ENCODE measurements around the gene UNK.

Gene UNK

DNA sequence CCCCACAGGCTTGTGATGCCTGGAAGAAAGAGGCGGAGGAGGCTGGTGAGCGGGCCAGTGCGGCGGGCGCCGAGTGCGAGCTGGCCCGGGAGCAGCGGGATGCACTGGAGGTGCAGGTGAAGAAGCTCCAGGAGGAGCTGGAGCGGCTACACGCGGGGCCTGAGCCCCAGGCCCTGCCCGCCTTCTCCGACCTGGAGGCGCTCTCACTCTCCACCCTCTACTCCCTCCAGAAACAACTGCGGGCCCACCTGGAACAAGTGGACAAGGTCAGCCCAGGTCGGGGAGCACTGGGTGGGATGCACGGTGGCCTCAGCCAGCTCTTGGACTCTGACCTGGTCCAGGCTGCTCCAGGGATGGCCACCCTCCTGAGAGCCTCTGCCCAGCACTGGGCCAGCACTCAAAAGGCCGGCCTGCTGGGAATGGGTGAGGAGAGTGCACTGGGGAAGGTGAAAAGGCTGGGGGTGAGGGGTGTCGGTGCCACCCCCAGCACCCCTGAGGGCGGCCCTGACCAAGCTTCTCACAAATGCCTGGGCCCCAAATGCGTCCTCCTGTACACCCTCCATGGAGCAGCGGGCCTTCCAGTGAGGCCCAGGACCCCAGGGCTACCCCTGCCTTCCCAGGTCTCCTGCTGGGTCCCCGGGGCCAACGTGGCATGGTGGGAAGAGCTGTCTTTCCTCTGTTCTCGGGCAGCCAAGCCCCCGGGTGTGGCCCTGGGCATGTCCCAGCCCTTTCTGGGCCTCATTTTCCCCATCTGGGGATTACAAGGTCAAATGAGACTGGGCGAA is 38.8 kb downstream of the UNK start:
- TF ChIP-seq, protein P1, sequence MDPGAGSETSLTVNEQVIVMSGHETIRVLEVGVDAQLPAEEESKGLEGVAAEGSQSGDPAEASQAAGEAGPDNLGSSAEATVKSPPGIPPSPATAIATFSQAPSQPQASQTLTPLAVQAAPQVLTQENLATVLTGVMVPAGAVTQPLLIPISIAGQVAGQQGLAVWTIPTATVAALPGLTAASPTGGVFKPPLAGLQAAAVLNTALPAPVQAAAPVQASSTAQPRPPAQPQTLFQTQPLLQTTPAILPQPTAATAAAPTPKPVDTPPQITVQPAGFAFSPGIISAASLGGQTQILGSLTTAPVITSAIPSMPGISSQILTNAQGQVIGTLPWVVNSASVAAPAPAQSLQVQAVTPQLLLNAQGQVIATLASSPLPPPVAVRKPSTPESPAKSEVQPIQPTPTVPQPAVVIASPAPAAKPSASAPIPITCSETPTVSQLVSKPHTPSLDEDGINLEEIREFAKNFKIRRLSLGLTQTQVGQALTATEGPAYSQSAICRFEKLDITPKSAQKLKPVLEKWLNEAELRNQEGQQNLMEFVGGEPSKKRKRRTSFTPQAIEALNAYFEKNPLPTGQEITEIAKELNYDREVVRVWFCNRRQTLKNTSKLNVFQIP (CRISPR knock-in tag; IDR thresholded peaks at IDR 0.05; ENCODE audit: borderline replicate concordance, low read depth): no peak
- TF ChIP-seq BACH2 (CRISPR knock-in tag; IDR thresholded peaks at IDR 0.05; ENCODE audit: borderline replicate concordance) (no peak), TOX (CRISPR knock-in tag; IDR thresholded peaks at IDR 0.05; ENCODE audit: borderline replicate concordance) (no peak)
- TF ChIP-seq, protein P2, sequence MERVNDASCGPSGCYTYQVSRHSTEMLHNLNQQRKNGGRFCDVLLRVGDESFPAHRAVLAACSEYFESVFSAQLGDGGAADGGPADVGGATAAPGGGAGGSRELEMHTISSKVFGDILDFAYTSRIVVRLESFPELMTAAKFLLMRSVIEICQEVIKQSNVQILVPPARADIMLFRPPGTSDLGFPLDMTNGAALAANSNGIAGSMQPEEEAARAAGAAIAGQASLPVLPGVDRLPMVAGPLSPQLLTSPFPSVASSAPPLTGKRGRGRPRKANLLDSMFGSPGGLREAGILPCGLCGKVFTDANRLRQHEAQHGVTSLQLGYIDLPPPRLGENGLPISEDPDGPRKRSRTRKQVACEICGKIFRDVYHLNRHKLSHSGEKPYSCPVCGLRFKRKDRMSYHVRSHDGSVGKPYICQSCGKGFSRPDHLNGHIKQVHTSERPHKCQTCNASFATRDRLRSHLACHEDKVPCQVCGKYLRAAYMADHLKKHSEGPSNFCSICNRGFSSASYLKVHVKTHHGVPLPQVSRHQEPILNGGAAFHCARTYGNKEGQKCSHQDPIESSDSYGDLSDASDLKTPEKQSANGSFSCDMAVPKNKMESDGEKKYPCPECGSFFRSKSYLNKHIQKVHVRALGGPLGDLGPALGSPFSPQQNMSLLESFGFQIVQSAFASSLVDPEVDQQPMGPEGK (CRISPR knock-in tag; IDR thresholded peaks at IDR 0.05; ENCODE audit: borderline replicate concordance): no peak
- no peak for ATAC-seq

DNA sequence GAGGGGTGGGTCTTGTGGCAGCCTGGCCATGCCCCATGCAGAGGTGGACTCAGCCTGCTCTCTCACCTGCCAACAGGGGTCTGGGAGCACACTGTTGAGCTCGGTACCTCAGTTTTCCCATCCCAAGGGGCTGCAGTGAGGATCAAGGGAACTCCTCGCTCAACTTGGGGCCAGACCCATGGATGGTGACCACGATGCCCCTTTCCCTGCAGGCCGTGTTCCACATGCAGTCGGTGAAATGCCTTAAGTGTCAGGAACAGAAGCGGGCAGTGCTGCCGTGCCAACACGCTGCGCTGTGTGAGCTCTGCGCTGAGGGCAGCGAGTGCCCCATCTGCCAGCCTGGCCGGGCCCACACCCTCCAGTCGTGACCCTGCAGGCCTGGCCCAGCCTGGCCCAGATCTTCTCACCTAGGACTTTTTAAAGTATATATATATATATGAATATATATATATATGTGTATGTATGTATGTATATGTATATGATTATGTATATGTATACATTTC is 39.5 kb downstream of the UNK start:
- no peak for TF ChIP-seq ARNTL (CRISPR knock-in tag; IDR thresholded peaks at IDR 0.05; ENCODE audit: borderline replicate concordance, low read depth)
- no peak for TF ChIP-seq ZC3H10 (CRISPR knock-in tag; IDR thresholded peaks at IDR 0.05)
- TF ChIP-seq, protein P1 (CRISPR knock-in tag; IDR thresholded peaks at IDR 0.05; ENCODE audit: borderline replicate concordance, low read depth): no peak
- no peak for TF ChIP-seq OSR1 (CRISPR knock-in tag; IDR thresholded peaks at IDR 0.05)
- TF ChIP-seq CSDC2 (CRISPR knock-in tag; IDR thresholded peaks at IDR 0.05): no peak
- no peak for TF ChIP-seq PPARA (CRISPR knock-in tag; IDR thresholded peaks at IDR 0.05; ENCODE audit: borderline replicate concordance)
- TF ChIP-seq ESRRG (CRISPR knock-in tag; IDR thresholded peaks at IDR 0.05): no peak
- TF ChIP-seq GLIS3 (CRISPR knock-in tag; IDR thresholded peaks at IDR 0.05): no peak
- TF ChIP-seq SNAI2 (CRISPR knock-in tag; IDR thresholded peaks at IDR 0.05): no peak
- TF ChIP-seq, protein P3, sequence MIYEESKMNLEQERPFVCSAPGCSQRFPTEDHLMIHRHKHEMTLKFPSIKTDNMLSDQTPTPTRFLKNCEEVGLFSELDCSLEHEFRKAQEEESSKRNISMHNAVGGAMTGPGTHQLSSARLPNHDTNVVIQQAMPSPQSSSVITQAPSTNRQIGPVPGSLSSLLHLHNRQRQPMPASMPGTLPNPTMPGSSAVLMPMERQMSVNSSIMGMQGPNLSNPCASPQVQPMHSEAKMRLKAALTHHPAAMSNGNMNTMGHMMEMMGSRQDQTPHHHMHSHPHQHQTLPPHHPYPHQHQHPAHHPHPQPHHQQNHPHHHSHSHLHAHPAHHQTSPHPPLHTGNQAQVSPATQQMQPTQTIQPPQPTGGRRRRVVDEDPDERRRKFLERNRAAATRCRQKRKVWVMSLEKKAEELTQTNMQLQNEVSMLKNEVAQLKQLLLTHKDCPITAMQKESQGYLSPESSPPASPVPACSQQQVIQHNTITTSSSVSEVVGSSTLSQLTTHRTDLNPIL (CRISPR knock-in tag; IDR thresholded peaks at IDR 0.05; ENCODE audit: low read depth): no peak
- no peak for TF ChIP-seq TCF4 (CRISPR knock-in tag; IDR thresholded peaks at IDR 0.05; ENCODE audit: borderline replicate concordance)
- TF ChIP-seq TOX (CRISPR knock-in tag; IDR thresholded peaks at IDR 0.05; ENCODE audit: borderline replicate concordance): no peak
- TF ChIP-seq ZNF70 (CRISPR knock-in tag; IDR thresholded peaks at IDR 0.05): no peak
- no peak for ATAC-seq

DNA sequence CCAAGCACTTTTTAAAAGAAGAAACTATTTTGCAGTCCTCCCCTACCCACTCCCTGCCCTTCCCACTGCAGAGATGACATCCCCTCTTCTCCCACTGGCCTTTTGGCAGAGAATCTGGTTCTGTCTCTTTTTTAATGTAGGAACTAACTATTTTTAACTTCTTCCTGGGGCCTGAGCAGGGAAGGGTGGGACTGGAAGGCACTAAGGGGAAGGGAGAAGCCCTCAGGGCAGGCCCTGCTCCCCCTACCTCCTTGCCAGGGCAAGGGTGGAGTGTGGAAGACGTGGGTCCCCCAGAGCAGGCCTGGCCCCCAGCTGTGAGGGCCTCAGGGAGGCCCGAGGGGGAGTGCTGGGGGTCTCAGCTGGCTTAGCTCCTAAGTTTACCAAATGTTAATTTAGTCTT is 40.1 kb downstream of the UNK start:
- ATAC-seq: no peak
- TF ChIP-seq ZFP3 (CRISPR knock-in tag; IDR thresholded peaks at IDR 0.05) (no peak), BACH2 (CRISPR knock-in tag; IDR thresholded peaks at IDR 0.05; ENCODE audit: borderline replicate concordance) (no peak), TCF4 (CRISPR knock-in tag; IDR thresholded peaks at IDR 0.05; ENCODE audit: borderline replicate concordance) (no peak), PPARA (CRISPR knock-in tag; IDR thresholded peaks at IDR 0.05; ENCODE audit: borderline replicate concordance) (no peak), ZNF565 (CRISPR knock-in tag; conservative IDR thresholded peaks at IDR 0.05; ENCODE audit: low read depth) (no peak), ZC3H10 (CRISPR knock-in tag; IDR thresholded peaks at IDR 0.05) (no peak), ZFP30 (CRISPR knock-in tag; IDR thresholded peaks at IDR 0.05) (no peak), RARB (CRISPR knock-in tag; IDR thresholded peaks at IDR 0.05) (no peak), ARNTL (CRISPR knock-in tag; IDR thresholded peaks at IDR 0.05; ENCODE audit: borderline replicate concordance, low read depth) (no peak), TOX (CRISPR knock-in tag; IDR thresholded peaks at IDR 0.05; ENCODE audit: borderline replicate concordance) (no peak), ZNF70 (CRISPR knock-in tag; IDR thresholded peaks at IDR 0.05) (no peak)
- TF ChIP-seq, protein P4, sequence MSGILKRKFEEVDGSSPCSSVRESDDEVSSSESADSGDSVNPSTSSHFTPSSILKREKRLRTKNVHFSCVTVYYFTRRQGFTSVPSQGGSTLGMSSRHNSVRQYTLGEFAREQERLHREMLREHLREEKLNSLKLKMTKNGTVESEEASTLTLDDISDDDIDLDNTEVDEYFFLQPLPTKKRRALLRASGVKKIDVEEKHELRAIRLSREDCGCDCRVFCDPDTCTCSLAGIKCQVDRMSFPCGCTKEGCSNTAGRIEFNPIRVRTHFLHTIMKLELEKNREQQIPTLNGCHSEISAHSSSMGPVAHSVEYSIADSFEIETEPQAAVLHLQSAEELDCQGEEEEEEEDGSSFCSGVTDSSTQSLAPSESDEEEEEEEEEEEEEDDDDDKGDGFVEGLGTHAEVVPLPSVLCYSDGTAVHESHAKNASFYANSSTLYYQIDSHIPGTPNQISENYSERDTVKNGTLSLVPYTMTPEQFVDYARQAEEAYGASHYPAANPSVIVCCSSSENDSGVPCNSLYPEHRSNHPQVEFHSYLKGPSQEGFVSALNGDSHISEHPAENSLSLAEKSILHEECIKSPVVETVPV (CRISPR knock-in tag; IDR thresholded peaks at IDR 0.05): no peak
- TF ChIP-seq, protein P2 (CRISPR knock-in tag; IDR thresholded peaks at IDR 0.05; ENCODE audit: borderline replicate concordance): no peak
- TF ChIP-seq, protein P5, sequence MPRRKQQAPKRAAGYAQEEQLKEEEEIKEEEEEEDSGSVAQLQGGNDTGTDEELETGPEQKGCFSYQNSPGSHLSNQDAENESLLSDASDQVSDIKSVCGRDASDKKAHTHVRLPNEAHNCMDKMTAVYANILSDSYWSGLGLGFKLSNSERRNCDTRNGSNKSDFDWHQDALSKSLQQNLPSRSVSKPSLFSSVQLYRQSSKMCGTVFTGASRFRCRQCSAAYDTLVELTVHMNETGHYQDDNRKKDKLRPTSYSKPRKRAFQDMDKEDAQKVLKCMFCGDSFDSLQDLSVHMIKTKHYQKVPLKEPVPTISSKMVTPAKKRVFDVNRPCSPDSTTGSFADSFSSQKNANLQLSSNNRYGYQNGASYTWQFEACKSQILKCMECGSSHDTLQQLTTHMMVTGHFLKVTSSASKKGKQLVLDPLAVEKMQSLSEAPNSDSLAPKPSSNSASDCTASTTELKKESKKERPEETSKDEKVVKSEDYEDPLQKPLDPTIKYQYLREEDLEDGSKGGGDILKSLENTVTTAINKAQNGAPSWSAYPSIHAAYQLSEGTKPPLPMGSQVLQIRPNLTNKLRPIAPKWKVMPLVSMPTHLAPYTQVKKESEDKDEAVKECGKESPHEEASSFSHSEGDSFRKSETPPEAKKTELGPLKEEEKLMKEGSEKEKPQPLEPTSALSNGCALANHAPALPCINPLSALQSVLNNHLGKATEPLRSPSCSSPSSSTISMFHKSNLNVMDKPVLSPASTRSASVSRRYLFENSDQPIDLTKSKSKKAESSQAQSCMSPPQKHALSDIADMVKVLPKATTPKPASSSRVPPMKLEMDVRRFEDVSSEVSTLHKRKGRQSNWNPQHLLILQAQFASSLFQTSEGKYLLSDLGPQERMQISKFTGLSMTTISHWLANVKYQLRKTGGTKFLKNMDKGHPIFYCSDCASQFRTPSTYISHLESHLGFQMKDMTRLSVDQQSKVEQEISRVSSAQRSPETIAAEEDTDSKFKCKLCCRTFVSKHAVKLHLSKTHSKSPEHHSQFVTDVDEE (CRISPR knock-in tag; IDR thresholded peaks at IDR 0.05): no peak
- TF ChIP-seq, protein P3 (CRISPR knock-in tag; IDR thresholded peaks at IDR 0.05; ENCODE audit: low read depth): no peak

Data from SK-N-SH treated with all-trans-retinoic acid at 6 μM for 48 hours (cell line).